B cell (primary cell): Measurements from ENCODE around the gene ATP8B3. TPM values are rescaled to one million over a fixed set of nuclear protein-coding genes. Genes with fewer than 3 reads are reported as not detected.

Experiments
- ATAC-seq: fragments of 200-7000 bp; cut with Tn5 transposase; one replicate; pipeline ENCODE4 v1.10.0; 2021; ENCODE audit warnings: low read depth, mild to moderate bottlenecking, moderate number of reproducible peaks, moderate library complexity
- CTCF ChIA-PET: fragments of 350-600 bp; sonication (Branson Sonifier 250); formaldehyde crosslinking; loops from one replicate; lab custom pipeline; 2021; ENCODE audit warnings: antibody characterized with exemption, inconsistent platforms; lab: Charles Lee
- POLR2A ChIA-PET: fragments of 350-600 bp; sonication (Branson Sonifier 250); formaldehyde crosslinking; loops from one replicate; lab custom pipeline; 2021; ENCODE audit warnings: antibody characterized with exemption; lab: Charles Lee
- DNase-seq: peaks from one replicate; pipeline ENCODE4 v3.0.0; 2013
- H2AFZ ChIP-seq: 2 replicates; pipeline ENCODE4 v1.6.1; 2012; ENCODE audit warnings: mild to moderate bottlenecking, low read depth, low read length; ENCODE audit not compliant: insufficient read depth, poor library complexity, severe bottlenecking
- H3K27ac ChIP-seq, 2 donors: 1 replicate in 1 of 2; 2 replicates in 1 of 2; pipeline ENCODE4 v1.5.1; 2012 to 2013; ENCODE audit warnings: low read length in 2 of 2, mild to moderate bottlenecking in 2 of 2, moderate library complexity in 1 of 2
- H3K27me3 ChIP-seq, 4 experiments: fragments of 200-600 bp in 1 of 4; sonication (generic) in 1 of 4; replicated peaks in 1 of 4; 1 replicate in 2 of 4; 2 replicates in 2 of 4; pipeline versions ENCODE4 v1.6.1 to v1.7.0; 2013 to 2016; ENCODE audit warnings: low read length in 3 of 4, mild to moderate bottlenecking in 2 of 4, mixed read lengths in 1 of 4, moderate library complexity in 1 of 4; ENCODE audit not compliant: insufficient read depth in 4 of 4, control insufficient read depth in 3 of 4; ENCODE audit errors: control extremely low read depth in 1 of 4
- H3K36me3 ChIP-seq, 2 experiments: replicated peaks in 1 of 2; 1 replicate in 1 of 2; 2 replicates in 1 of 2; pipeline versions ENCODE4 v1.6.1 to v1.7.1; 2013; ENCODE audit warnings: low read length in 1 of 2; ENCODE audit not compliant: insufficient read depth in 2 of 2, control insufficient read depth in 1 of 2; ENCODE audit errors: control extremely low read depth in 1 of 2, extremely low read depth in 1 of 2
- H3K4me1 ChIP-seq, 2 donors: fragments of 200-600 bp in 1 of 2; sonication (generic) in 1 of 2; 1 replicate in 1 of 2; 2 replicates in 1 of 2; pipeline versions ENCODE4 v1.5.1 to v1.6.1; 2013 to 2017; ENCODE audit warnings: low read length in 2 of 2; ENCODE audit not compliant: control insufficient read depth in 2 of 2, insufficient read depth in 2 of 2
- H3K4me2 ChIP-seq: replicated peaks from 2 replicates; pipeline ENCODE3; 2012; ENCODE audit warnings: mild to moderate bottlenecking, low read depth, low read length; ENCODE audit not compliant: poor library complexity, severe bottlenecking
- H3K4me3 ChIP-seq, 5 experiments: fragments of 200-600 bp in 1 of 5; sonication (generic) in 1 of 5; 1 replicate in 3 of 5; 2 replicates in 2 of 5; pipeline versions ENCODE4 v1.5.1 to v1.7.0; 2011 to 2016; ENCODE audit warnings: low read length in 4 of 5, mild to moderate bottlenecking in 4 of 5, low read depth in 2 of 5, control low read depth in 1 of 5, moderate library complexity in 1 of 5; ENCODE audit not compliant: insufficient read depth in 1 of 5; ENCODE audit errors: control extremely low read depth in 1 of 5, extremely low read depth in 1 of 5
- H3K79me2 ChIP-seq: fragments of 200-600 bp; sonication (generic); one replicate; pipeline ENCODE4 v1.6.0; 2016; ENCODE audit warnings: low read length; ENCODE audit not compliant: control insufficient read depth, insufficient read depth
- H3K9ac ChIP-seq: fragments of 200-600 bp; sonication (generic); 2 replicates; pipeline ENCODE4 v1.6.1; 2017; ENCODE audit warnings: mild to moderate bottlenecking, low read length, moderate library complexity
- H3K9me3 ChIP-seq, 3 donors: one replicate each; pipeline versions ENCODE4 v1.6.1 to v1.7.1; 2013; ENCODE audit warnings: low read length in 2 of 3; ENCODE audit not compliant: control insufficient read depth in 2 of 3, insufficient read depth in 1 of 3; ENCODE audit errors: control extremely low read depth in 1 of 3
- H4K20me1 ChIP-seq: 2 replicates; pipeline ENCODE4 v1.6.0; 2012; ENCODE audit warnings: mild to moderate bottlenecking, low read length; ENCODE audit not compliant: insufficient read depth, control insufficient read depth, poor library complexity, severe bottlenecking
- H3K27ac Mint-ChIP-seq: one replicate; pipeline ENCODE4 v1.8.0; 2021; ENCODE audit warnings: mixed read lengths
- H3K27me3 Mint-ChIP-seq: one replicate; pipeline ENCODE4 v1.8.0; 2021; ENCODE audit warnings: mixed read lengths
- H3K4me1 Mint-ChIP-seq: one replicate; pipeline ENCODE4 v1.8.0; 2021; ENCODE audit warnings: mixed read lengths
- H3K4me3 Mint-ChIP-seq: one replicate; pipeline ENCODE4 v1.8.0; 2021; ENCODE audit warnings: mixed read lengths
- H3K9me3 Mint-ChIP-seq: one replicate; pipeline ENCODE4 v1.8.0; 2022; ENCODE audit warnings: mixed read lengths; ENCODE audit not compliant: insufficient read depth
- EZH2 ChIP-seq: IDR thresholded peaks from 2 replicates; pipeline ENCODE4 v1.6.1; 2012; ENCODE audit warnings: borderline replicate concordance, low read depth, mild to moderate bottlenecking, moderate library complexity, low read length; ENCODE audit not compliant: insufficient read depth, poor library complexity, severe bottlenecking
- WGBS: methylation state at CpG from one replicate; pipeline ENCODE4 v1.1.5; 2013; ENCODE audit warnings: missing lambda C conversion rate; ENCODE audit not compliant: insufficient coverage; 5-methylcytosine and 5-hydroxymethylcytosine counted together
- intact Hi-C: fragments of 100-400 bp; cut with micrococcal nuclease; formaldehyde crosslinking; loops from one replicate; pipeline ENCODE4 v1.10.0; 2022
- polyA plus RNA-seq: library from polyadenylated mRNA; depleted of rRNA; stranded (reverse); fragments of >200 nt; gene quantifications from 2 replicates; pipeline ENCODE4 v1.2.3, GENCODE V29; 2012
- total RNA-seq, 2 donors: library from RNA; stranded (reverse); fragments of 120-200 nt in 1 of 2; gene quantifications; 1 replicate in 1 of 2; 2 replicates in 1 of 2; pipeline versions ENCODE4 v1.2.3 to v1.2.4, GENCODE V29; 2013 to 2022
- TF ChIP-seq, protein P1 (sequence below): fragments of 200-600 bp; IDR thresholded peaks from one replicate; pipeline ENCODE4 v1.8.0; 2022; ENCODE audit warnings: antibody characterized with exemption, mild to moderate bottlenecking

The ATP8B3 gene
- total and polyA plus RNA-seq, 2 donors (not counting 1 experiment from before 2014, with no cell fraction given) = 0.89 to 5.1 TPM

DNA sequence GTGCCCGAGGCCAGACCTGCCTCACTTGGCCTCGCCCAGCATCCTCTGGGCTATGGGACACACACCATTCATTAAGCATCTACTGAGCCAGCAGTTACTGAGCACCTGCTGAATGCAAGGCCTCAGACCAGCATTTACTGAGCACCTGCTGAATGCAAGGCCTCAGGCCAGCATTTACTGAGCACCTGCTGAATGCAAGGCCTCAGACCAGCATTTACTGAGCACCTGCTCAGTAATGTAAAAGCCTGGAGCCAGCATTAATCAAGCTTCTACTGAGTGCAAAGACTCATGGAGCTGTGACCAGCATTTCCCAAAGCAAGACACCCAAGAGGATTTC is 3.7 kb downstream of the ATP8B3 start:
- WGBS = 100% methylated on average over 1 of the region's 2 CpGs
- H3K4me1 ChIP-seq = peaks cover 7 to 14% of the 10 kb centered on the region in 2 donors
- peaks cover 1% of the 10 kb centered on the region for H4K20me1 ChIP-seq
- H3K9me3 ChIP-seq = peaks cover 0 to 5% (median 0%) of the 10 kb centered on the region in 3 donors
- intact Hi-C loops = no loop called here
- Mint-ChIP-seq H3K4me1 (peaks cover 12% of the 10 kb centered on the region), H3K27ac (no peak overlapping the region), H3K9me3 (no peaks in the 10 kb centered on the region), H3K4me3 (no peak overlapping the region), H3K27me3 (no peaks in the 10 kb centered on the region)
- ATAC-seq (no peak), DNase-seq (no peak)
- TF ChIP-seq, protein P1, sequence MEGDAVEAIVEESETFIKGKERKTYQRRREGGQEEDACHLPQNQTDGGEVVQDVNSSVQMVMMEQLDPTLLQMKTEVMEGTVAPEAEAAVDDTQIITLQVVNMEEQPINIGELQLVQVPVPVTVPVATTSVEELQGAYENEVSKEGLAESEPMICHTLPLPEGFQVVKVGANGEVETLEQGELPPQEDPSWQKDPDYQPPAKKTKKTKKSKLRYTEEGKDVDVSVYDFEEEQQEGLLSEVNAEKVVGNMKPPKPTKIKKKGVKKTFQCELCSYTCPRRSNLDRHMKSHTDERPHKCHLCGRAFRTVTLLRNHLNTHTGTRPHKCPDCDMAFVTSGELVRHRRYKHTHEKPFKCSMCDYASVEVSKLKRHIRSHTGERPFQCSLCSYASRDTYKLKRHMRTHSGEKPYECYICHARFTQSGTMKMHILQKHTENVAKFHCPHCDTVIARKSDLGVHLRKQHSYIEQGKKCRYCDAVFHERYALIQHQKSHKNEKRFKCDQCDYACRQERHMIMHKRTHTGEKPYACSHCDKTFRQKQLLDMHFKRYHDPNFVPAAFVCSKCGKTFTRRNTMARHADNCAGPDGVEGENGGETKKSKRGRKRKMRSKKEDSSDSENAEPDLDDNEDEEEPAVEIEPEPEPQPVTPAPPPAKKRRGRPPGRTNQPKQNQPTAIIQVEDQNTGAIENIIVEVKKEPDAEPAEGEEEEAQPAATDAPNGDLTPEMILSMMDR = no peak
- no peak for TF ChIP-seq EZH2
- no peaks in the 10 kb centered on the region for H3K79me2 ChIP-seq
- no peaks in the 10 kb centered on the region for H3K36me3 ChIP-seq
- no peak overlapping the region for H3K4me2 ChIP-seq
- no peak overlapping the region for H3K4me3 ChIP-seq
- POLR2A ChIA-PET = no interaction called here
- no peaks in the 10 kb centered on the region for H3K27me3 ChIP-seq
- CTCF ChIA-PET = no interaction called here
- no peak overlapping the region for H2AFZ ChIP-seq
- no peak overlapping the region for H3K9ac ChIP-seq
- no peak overlapping the region for H3K27ac ChIP-seq

DNA sequence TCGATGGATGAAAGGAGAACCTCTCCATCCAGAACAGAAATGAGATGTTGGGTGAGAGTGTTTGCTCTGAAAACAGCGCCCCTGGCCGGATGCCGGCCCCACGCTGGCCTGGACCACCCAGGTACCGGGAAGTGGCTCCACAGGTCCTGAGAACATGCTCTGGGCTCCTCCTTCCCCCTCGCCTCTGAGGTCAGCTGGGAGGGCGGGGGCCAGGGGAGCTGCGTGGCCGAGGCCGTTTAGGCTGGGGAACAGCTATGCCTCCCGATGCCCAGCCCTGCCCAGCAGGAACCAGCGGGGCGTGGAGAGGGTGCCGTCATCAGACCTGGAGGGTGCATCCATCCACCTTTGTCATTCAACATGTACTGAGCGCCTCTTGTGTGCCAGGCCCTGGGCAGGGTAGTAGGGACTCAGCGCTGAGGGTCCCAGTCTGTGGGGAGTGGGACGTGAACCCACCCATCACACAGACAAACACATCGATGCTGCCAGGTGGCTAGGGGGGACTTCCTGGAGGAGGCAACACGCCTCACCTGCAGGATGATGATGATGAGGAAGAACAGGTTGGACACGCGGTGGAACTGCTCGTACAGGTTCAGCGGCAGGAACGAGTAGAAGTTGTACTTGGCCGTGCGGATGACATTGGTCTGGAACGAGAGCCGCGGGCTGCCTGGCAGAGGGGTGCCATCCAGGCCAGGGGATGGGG is 4.2 kb downstream of the ATP8B3 start:
- H3K27ac ChIP-seq = no peak overlapping the region
- H2AFZ ChIP-seq = no peak overlapping the region
- Mint-ChIP-seq H3K27ac (no peak overlapping the region), H3K4me1 (peaks cover 7% of the 10 kb centered on the region), H3K4me3 (no peak overlapping the region), H3K27me3 (no peaks in the 10 kb centered on the region), H3K9me3 (no peaks in the 10 kb centered on the region)
- H4K20me1 ChIP-seq = no peaks in the 10 kb centered on the region
- H3K9me3 ChIP-seq = peaks cover 0 to 5% (median 0%) of the 10 kb centered on the region in 3 donors
- DNase-seq = no peak
- no peaks in the 10 kb centered on the region for H3K79me2 ChIP-seq
- no peak overlapping the region for H3K4me3 ChIP-seq
- H3K4me2 ChIP-seq = no peak overlapping the region
- H3K36me3 ChIP-seq = no peaks in the 10 kb centered on the region
- TF ChIP-seq, protein P1 = no peak
- no peak for TF ChIP-seq EZH2
- intact Hi-C loops = no loop called here
- H3K27me3 ChIP-seq = no peaks in the 10 kb centered on the region
- WGBS = 88% methylated on average over 24 of the region's 30 CpGs
- no peak for ATAC-seq
- ChIA-PET POLR2A (interaction anchor here (0.5 kb wide), 1 partner anchor 650 kb away, joined by 7 read pairs; no protein-coding TSS in a partner anchor), CTCF (no interaction called here)
- H3K9ac ChIP-seq = no peak overlapping the region
- H3K4me1 ChIP-seq = peaks cover 2 to 9% of the 10 kb centered on the region in 2 donors
